M059J (cell line): ENCODE results near the gene MED25. TPM values are rescaled to one million over a fixed set of nuclear protein-coding genes. Genes with fewer than 3 reads are reported as not detected.
A peak's percentile ranks its signal among the peaks of the same experiment; 100 is the strongest.

ENCODE experiments used
- DNase-seq: peaks from one replicate; pipeline ENCODE4 v3.0.0-alpha.2; 2012; ENCODE audit warnings: low read depth
- total RNA-seq: library from RNA; depleted of rRNA; stranded (reverse); fragments of >200 nt; shearing (Covaris generic); gene quantifications from 2 replicates; pipeline ENCODE4 v1.2.3, GENCODE V29; 2014

The MED25 gene
- total RNA-seq, 1 experiment from 2014 or later, result 45.6 TPM

DNA sequence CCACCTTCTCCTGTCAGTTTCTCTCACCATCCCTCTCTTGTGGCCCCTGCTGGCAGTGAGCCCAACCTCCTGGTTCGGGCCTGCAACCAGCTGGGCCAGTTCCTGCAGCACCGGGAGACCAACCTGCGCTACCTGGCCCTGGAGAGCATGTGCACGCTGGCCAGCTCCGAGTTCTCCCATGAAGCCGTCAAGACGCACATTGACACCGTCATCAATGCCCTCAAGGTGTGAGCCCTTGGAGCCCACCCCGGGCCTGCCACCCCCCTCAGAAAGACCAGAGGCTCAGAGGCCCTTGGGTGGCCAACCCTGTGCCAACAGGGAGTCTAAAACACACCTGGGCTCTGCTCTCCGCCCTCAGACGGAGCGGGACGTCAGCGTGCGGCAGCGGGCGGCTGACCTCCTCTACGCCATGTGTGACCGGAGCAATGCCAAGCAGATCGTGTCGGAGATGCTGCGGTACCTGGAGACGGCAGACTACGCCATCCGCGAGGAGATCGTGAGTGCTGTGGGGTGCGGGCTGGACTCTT, 18.8 kb upstream of the MED25 start:
- no peak for DNase-seq

GRCh38 chr19:49799798-49800376, 18.2 kb upstream of the MED25 start:
- DNase-seq, result no peak

DNA sequence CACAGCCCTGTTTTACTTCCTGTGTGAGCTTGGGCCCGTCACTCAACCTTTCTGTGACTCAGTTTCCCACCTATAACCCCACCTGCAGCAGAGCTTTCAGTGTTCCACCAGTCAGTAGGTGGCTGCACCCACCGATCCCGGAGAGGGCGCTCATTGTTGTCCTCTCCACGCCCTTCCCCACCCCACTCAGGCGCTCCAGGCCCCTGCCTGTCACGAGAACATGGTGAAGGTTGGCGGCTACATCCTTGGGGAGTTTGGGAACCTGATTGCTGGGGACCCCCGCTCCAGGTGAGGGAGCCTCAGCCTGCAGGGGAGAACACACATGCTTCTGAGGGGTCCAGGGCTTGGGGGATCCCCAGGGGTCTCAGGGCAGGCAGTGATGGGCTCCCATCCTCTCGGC, 17.3 kb upstream of the MED25 start:
- no peak for DNase-seq

DNA sequence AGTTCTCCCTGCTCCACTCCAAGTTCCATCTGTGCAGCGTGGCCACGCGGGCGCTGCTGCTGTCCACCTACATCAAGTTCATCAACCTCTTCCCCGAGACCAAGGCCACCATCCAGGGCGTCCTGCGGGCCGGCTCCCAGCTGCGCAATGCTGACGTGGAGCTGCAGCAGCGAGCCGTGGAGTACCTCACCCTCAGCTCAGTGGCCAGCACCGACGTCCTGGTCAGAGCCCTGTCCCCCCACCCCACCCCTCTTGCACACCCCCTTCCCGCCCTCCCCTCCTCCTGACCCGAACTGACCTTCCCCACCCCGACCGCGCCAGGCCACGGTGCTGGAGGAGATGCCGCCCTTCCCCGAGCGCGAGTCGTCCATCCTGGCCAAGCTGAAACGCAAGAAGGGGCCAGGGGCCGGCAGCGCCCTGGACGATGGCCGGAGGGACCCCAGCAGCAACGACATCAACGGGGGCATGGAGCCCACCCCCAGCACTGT, 16.6 kb upstream of the MED25 start:
- DNase-seq, result no peak

DNA sequence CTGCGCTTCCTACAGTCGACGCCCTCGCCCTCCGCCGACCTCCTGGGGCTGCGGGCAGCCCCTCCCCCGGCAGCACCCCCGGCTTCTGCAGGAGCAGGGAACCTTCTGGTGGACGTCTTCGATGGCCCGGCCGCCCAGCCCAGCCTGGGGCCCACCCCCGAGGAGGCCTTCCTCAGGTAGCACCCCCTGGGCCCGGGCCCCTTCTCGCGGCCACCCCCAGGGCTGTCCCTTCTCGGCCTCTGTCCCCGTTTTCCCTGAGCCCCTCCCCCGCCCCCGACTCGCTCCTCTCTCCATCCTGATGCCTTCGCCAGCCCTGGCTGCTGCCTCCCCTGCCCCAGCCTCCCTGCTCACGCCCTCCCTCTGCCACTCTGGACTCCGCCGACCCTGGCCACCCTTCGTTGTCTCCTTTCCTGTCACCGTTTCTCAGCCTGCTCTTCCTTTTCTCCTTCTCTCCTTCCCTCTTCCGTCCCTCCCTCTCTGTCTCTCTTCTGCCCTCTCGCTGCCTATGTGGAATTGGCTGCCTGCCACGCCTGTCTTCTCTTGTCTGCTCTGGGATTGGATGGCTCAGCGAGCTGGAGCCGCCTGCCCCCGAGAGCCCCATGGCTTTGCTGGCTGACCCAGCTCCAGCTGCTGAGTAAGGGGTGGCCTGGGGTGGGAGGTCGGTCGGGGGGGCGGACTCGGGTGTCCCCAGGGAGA, 16.0 kb upstream of the MED25 start:
- no peak for DNase-seq

DNA sequence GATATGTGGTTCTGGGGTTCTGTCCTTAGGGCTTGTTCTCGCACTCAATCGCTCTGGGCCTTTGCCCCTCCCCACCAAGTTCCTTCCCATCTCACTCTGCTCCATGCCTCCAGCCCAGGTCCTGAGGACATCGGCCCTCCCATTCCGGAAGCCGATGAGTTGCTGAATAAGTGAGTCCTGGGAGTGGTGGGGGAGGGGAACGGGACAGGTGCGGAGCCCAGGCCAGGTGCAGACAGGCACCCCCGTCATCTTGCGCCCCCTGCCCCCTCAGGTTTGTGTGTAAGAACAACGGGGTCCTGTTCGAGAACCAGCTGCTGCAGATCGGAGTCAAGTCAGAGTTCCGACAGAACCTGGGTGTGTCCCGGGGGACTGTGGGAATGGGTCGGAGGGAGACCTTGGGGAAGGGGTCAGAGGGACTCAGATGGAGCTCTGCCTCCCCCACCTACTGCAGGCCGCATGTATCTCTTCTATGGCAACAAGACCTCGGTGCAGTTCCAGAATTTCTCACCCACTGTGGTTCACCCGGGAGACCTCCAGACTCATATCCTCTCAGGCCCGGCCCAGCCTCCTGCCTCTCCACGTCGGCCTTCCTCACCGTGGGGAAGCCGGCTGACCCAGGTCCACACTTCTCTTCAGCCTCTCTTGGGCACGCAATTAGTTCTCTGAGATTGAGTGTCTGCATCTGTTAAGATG, 15.1 kb upstream of the MED25 start:
- DNase-seq, result no peak

DNA sequence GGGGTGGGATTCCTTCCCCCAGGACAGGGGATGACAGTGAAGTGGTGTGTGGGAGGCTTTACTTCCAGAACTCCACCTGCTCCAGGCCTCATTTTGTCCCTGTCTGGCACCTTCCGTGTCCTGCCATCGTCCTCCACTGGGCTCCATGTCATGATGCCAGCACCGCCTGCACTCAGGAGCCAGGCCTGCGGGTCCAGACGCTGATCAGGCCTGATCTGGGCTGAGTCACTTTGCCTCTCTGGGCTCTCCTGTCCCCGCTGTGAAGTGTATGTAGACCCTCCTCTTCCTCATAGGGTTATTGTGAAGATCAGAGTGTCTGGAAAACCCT, 14.6 kb upstream of the MED25 start:
- DNase-seq, result no peak

- DNase-seq, result no peak
Measured at GRCh38 chr19:49805822-49806619, 12.1 kb upstream of the MED25 start.

- DNase-seq, result no peak
Measured at GRCh38 chr19:49806620-49806959, 11.5 kb upstream of the MED25 start.

- no peak for DNase-seq
Measured at GRCh38 chr19:49807058-49807903, 10.8 kb upstream of the MED25 start.

- no peak for DNase-seq
Measured at GRCh38 chr19:49807904-49808675, 10.0 kb upstream of the MED25 start.

DNA sequence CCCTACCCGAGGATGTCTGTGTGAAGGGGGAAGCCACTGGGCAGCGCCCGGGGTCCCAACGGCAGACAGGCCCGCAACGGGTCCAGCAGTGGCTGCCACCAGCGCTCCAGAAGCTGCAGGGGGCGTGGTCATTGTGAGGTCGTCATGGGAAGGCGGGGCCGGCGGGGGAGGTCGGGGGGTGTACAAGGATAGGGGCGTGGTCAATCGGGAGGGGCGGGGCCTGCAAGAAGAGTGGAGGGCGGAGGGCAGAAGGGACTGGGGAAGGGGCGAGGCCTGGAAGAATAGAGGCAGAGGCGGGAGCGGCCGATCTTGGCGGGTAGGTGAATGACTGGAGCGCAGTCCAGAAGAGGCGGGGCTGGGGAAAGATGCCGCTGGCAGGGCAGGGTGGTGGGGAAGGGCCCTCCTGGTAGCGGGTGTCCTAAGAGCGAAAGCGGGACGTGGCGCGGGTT, 9.4 kb upstream of the MED25 start:
- peak; percentile 55 for DNase-seq

DNA sequence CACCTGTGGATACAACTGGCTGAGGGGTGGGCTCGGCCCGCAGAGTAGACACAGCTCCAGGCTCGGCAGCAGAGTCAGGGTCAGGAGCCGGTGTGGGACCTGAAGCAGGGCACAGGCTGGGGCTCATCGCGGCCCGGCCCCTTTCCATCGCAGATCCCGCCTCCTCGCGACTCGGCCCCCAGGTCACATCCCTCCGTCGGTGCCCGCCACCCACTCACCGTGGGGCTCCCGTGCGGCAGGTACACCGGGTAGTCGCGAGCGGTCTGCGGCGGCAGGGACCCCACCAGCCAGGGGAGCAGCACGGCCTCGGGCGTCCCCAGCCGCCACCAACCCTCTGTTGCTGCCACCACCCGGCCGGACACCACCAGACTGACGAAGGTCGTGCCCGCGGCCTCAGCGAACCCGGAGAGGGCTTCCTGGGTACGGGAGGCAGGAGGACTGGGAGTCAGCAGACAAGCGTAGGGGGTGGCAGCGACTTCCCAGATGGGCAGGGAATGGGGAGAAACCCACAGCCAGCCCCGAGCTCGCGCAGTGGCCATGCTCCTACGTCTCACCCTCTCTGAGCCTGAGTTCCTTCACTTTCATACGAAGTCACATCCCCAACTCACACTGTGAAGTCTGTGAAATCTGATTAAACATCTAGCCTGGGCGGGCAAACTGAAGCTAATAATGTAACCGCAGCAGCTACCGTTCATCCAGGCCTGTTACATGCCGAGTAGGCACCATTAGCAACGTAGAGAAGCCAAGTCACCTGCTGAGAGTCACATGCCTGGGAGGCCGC, 8.7 kb upstream of the MED25 start:
- no peak for DNase-seq

DNA sequence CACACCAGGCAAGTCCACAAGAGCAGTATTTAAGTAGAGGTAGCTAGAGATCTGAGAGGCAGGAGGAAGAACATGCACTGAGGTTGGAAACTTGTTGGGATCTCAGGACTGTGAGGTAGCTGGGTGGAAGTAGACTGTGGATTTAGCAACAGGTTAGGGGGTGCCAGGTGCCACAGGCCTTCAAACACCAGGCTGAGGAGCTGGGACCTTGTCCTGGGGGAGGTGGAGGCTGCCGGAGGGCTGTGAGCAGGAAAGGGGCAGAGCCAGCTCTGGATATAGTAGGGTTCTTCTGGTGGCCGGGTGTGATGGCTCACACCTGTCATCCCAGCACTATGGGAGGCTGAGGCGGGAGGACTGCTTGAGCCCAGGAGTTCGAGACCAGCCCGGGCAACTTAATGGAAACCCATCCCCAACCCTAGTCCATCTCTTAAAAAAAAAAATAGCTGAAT, 8.1 kb upstream of the MED25 start:
- DNase-seq, result no peak

DNA sequence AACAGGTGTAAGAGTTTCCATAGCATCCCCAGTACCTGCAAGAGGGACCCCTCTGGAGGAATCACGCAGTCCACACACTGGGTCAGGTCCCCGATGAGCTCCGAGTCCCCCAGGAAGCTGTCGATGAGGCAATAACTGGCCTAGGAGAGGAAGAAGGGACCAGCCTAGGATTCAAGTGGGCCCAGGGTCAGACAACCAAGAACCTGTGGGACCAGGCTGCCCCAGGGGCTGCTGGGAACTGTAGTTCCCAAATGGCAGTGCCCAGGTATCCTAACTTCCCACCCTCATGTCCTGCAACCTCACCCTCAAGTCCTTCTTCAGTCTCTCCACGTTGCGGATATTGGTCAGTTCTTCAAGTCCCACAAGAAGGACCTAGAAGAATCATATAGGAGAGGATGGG, 6.8 kb upstream of the MED25 start:
- no peak for DNase-seq

DNA sequence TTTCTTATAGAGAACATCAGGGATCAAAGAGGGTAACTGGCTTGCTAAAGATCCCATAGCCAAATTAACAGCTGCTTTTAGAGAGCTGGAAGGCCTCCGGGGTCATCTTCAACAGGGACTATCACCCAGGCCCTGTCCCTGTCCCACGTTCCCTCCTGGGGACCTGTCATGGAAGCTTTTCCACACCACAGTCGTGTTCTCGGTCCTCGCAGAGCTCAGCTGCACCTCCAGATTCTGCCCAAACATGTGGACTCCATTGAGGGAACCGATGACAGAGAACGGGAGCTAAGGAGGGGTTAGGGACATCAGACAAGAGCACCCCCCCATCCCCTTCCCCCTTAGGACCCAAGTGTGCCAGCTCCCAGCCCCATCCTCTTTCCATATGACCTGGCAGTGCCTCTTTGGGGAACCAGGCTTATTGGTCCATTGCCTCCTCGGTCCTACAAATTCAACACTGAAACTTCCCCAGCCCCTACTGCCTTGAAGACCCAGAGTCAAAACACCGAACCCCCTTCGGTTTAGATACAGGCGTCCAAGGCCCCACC, 5.6 kb upstream of the MED25 start:
- no peak for DNase-seq

DNA sequence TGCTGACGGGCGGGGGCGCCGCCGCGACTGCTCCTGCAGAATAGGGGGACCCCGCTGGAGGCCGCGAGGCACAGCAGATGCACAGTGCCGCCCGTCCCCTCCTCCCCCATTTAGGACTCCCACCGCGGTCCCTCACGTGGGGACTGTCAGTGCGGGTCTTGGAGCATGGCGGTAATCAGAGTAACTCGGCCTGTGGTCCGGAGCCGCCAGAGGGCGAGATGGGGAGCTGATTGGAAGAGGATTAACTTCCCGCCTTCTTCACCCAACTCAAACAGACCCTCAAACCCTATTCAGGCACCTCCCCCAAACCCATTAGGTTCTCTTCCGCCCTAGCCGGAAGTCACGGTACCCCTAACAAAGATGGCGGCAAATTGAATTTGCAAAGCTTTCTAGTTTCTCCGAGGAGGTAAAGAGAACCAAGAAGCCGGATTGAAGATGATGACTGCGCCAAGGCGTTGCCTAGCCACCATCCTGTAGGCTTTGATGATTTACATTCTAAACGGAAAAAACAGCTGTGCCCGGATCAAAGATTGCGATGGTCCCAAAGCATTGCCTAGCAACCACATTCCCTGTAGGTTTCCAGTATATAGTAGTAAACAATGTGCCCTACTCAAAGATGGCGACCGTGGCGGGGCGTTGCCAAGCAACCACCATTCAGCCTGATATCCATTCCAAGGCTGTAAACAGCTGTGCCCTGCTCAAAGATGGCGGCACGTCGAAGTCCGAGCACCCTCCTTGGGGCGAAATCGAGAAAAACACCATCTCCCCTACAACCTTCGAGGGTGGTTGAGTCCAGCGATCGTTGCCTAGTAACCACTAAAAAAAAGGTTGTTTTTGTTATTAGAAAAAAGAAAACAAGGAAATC, 4.9 kb upstream of the MED25 start, which contains the start of gene FUZ:
TSS of gene FUZ (minus strand) at position 296 of the 865 bp plus-strand sequence. CDS start at position 110, 186 bp downstream.
- peak; percentile 98 for DNase-seq

GRCh38 chr19:49814010-49814409, 4.1 kb upstream of the MED25 start:
- no peak for DNase-seq
